ENCODE results near the gene ARIH1. TPM values are rescaled to one million over a fixed set of nuclear protein-coding genes. Genes with fewer than 3 reads are reported as not detected.

The ARIH1 gene
- total and polyA plus RNA-seq, 2 donors (not counting 3 experiments of a cell fraction or from before 2014, with no cell fraction given): 25.1 to 144 TPM

DNA sequence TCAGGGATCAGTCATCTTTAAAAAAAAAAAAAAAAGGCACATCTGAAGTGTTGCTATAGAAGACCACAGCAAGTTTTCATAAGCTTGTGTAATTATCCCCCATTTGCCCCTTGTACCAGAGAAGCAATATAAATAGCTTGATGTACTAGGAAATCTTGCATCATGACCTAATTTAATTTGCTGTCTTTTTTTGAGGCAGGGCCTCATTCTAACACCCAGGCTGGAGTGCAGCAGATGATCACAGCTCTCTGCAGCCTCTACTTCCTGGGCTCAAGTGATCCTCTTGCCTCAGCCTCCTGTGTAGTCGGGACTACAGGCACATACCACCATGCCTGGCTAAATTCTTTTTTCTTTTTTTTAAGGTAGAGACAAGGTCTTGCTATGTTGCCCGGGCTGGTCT is 88.7 kb downstream of the ARIH1 start:
- Histone ChIP-seq H3K4me2 (ENCODE audit: insufficient read depth, low read length) (no peak overlapping the region), H2AFZ (ENCODE audit: low read depth, low read length) (no peak overlapping the region), H3K27me3 (ENCODE audit: control insufficient read depth in 2 of 2, insufficient read depth in 2 of 2, low read length in 2 of 2) (no peaks in the 10 kb centered on the region), H3K9me3 (replicated peaks; ENCODE audit: control insufficient read depth, insufficient read depth, low read length) (no peaks in the 10 kb centered on the region), H3K36me3 (ENCODE audit: control insufficient read depth in 2 of 2, extremely low read depth in 1 of 2, insufficient read depth in 2 of 2, low read length in 2 of 2) (peaks cover 0 to 11% of the 10 kb centered on the region in 2 experiments), H3K9ac (replicated peaks; ENCODE audit: extremely low read depth, insufficient read depth, low read length) (no peak overlapping the region), H3K9me1 (replicated peaks; ENCODE audit: control insufficient read depth, extremely low read depth, insufficient read depth, low read length) (no peaks in the 10 kb centered on the region), H3K27ac (ENCODE audit: insufficient read depth, low read depth, low read length) (no peak overlapping the region), H3K4me1 (ENCODE audit: control insufficient read depth, extremely low read depth, insufficient read depth, low read length) (no peaks in the 10 kb centered on the region), H4K20me1 (replicated peaks; ENCODE audit: control insufficient read depth, extremely low read depth, insufficient read depth, low read length) (peaks cover 2% of the 10 kb centered on the region), H3K4me3 (replicated peaks in 1 of 3; ENCODE audit: insufficient read depth in 1 of 3, low read depth in 1 of 3, low read length in 3 of 3) (no peak overlapping the region), H3K79me2 (ENCODE audit: control insufficient read depth, insufficient read depth, low read length) (peaks cover 28% of the 10 kb centered on the region)
- POLR2A ChIA-PET: no interaction called here
- DNase-seq (ENCODE audit: low read depth, low spot score): no peak
- dilution Hi-C loops (cut with MboI; ENCODE audit: extremely low pct_ligation_motif_present, low sequenced_read_pairs) (no loop called here), intact Hi-C loops (cut with micrococcal nuclease) (no loop called here)
- no peak for FAIRE-seq
- no peak for TF ChIP-seq POLR2AphosphoS5 (IDR thresholded peaks at IDR 0.05; ENCODE audit: insufficient read depth, low read depth, low read length)
- no peak for TF ChIP-seq JUN (IDR thresholded peaks at IDR 0.05; ENCODE audit: borderline replicate concordance, insufficient read depth, insufficient read length, low read depth)
- TF ChIP-seq FOS (IDR thresholded peaks at IDR 0.05; ENCODE audit: borderline replicate concordance, insufficient read depth, low read length): no peak
- no peak for TF ChIP-seq POLR2A (IDR thresholded peaks at IDR 0.05; ENCODE audit: low read depth, low read length)
- TF ChIP-seq, protein P1, sequence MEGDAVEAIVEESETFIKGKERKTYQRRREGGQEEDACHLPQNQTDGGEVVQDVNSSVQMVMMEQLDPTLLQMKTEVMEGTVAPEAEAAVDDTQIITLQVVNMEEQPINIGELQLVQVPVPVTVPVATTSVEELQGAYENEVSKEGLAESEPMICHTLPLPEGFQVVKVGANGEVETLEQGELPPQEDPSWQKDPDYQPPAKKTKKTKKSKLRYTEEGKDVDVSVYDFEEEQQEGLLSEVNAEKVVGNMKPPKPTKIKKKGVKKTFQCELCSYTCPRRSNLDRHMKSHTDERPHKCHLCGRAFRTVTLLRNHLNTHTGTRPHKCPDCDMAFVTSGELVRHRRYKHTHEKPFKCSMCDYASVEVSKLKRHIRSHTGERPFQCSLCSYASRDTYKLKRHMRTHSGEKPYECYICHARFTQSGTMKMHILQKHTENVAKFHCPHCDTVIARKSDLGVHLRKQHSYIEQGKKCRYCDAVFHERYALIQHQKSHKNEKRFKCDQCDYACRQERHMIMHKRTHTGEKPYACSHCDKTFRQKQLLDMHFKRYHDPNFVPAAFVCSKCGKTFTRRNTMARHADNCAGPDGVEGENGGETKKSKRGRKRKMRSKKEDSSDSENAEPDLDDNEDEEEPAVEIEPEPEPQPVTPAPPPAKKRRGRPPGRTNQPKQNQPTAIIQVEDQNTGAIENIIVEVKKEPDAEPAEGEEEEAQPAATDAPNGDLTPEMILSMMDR (IDR thresholded peaks at IDR 0.05; ENCODE audit: extremely low read depth in 1 of 2, insufficient read depth in 1 of 2, low read depth in 1 of 2, low read length in 2 of 2): no peak
- no peak for TF ChIP-seq EZH2 (IDR thresholded peaks at IDR 0.05; ENCODE audit: borderline replicate concordance, low read depth, low read length, severe bottlenecking)
- TF ChIP-seq MYC (IDR thresholded peaks at IDR 0.05; ENCODE audit: low read depth, low read length): no peak
- CTCF ChIA-PET: no interaction called here
- no TSS peak for BruUV-seq (replicated peaks)

DNA sequence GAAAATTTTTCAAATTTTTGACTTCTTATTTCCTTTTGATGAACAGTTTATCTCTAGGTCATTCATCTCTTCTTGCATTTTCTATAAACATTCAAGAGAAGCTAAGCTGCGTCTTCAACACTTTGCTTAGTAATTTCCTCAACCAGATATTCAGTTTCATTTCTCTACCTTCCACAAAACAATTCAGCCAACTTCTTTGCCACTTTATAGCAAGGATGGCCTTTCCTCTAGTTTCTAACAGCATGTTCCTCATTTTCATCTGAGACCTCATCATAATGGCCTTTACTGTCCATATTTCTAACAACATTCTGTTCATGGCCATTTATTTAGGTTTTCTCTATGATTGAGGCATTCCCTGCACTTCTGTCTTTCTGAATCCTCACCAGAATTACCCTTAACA is 90.0 kb downstream of the ARIH1 start:
- TF ChIP-seq POLR2AphosphoS5 (IDR thresholded peaks at IDR 0.05; ENCODE audit: insufficient read depth, low read depth, low read length): no peak
- TF ChIP-seq GATA2 (IDR thresholded peaks at IDR 0.05; ENCODE audit: insufficient read depth, insufficient read length, low read depth, low read length): no peak
- TF ChIP-seq, protein P1 (IDR thresholded peaks at IDR 0.05; ENCODE audit: extremely low read depth in 1 of 2, insufficient read depth in 1 of 2, low read depth in 1 of 2, low read length in 2 of 2): no peak
- no peak for TF ChIP-seq MYC (IDR thresholded peaks at IDR 0.05; ENCODE audit: low read depth, low read length)
- no peak for TF ChIP-seq JUN (IDR thresholded peaks at IDR 0.05; ENCODE audit: borderline replicate concordance, insufficient read depth, insufficient read length, low read depth)
- no peak for TF ChIP-seq EZH2 (IDR thresholded peaks at IDR 0.05; ENCODE audit: borderline replicate concordance, low read depth, low read length, severe bottlenecking)
- TF ChIP-seq FOS (IDR thresholded peaks at IDR 0.05; ENCODE audit: borderline replicate concordance, insufficient read depth, low read length): no peak
- TF ChIP-seq POLR2A (IDR thresholded peaks at IDR 0.05; ENCODE audit: low read depth, low read length): no peak
- TF ChIP-seq, protein P2, sequence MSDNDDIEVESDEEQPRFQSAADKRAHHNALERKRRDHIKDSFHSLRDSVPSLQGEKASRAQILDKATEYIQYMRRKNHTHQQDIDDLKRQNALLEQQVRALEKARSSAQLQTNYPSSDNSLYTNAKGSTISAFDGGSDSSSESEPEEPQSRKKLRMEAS (IDR thresholded peaks at IDR 0.05; ENCODE audit: insufficient read depth, insufficient read length): no peak
- H3K27ac ChIP-seq (ENCODE audit: insufficient read depth, low read depth, low read length): no peak overlapping the region
- H4K20me1 ChIP-seq (replicated peaks; ENCODE audit: control insufficient read depth, extremely low read depth, insufficient read depth, low read length): no peaks in the 10 kb centered on the region
- H2AFZ ChIP-seq (ENCODE audit: low read depth, low read length): no peak overlapping the region
- no peak overlapping the region for H3K4me2 ChIP-seq (ENCODE audit: insufficient read depth, low read length)
- H3K27me3 ChIP-seq (ENCODE audit: control insufficient read depth in 2 of 2, insufficient read depth in 2 of 2, low read length in 2 of 2): no peaks in the 10 kb centered on the region
- no peak overlapping the region for H3K4me3 ChIP-seq (replicated peaks in 1 of 3; ENCODE audit: insufficient read depth in 1 of 3, low read depth in 1 of 3, low read length in 3 of 3)
- no peaks in the 10 kb centered on the region for H3K4me1 ChIP-seq (ENCODE audit: control insufficient read depth, extremely low read depth, insufficient read depth, low read length)
- H3K9ac ChIP-seq (replicated peaks; ENCODE audit: extremely low read depth, insufficient read depth, low read length): no peak overlapping the region
- no peaks in the 10 kb centered on the region for H3K9me1 ChIP-seq (replicated peaks; ENCODE audit: control insufficient read depth, extremely low read depth, insufficient read depth, low read length)
- FAIRE-seq (no peak), DNase-seq (ENCODE audit: low read depth, low spot score) (no peak)
- dilution Hi-C loops (cut with MboI; ENCODE audit: extremely low pct_ligation_motif_present, low sequenced_read_pairs) (no loop called here), intact Hi-C loops (cut with micrococcal nuclease) (no loop called here)
- BruUV-seq (replicated peaks): no TSS peak
- ChIA-PET CTCF (no interaction called here), POLR2A (no interaction called here)
- peaks cover 0 to 9% of the 10 kb centered on the region in 2 experiments for H3K36me3 ChIP-seq (ENCODE audit: control insufficient read depth in 2 of 2, extremely low read depth in 1 of 2, insufficient read depth in 2 of 2, low read length in 2 of 2)
- peaks cover 16% of the 10 kb centered on the region for H3K79me2 ChIP-seq (ENCODE audit: control insufficient read depth, insufficient read depth, low read length)
- H3K9me3 ChIP-seq (replicated peaks; ENCODE audit: control insufficient read depth, insufficient read depth, low read length): no peaks in the 10 kb centered on the region

Data from endothelial cell of umbilical vein (primary cell).